CD4-positive, alpha-beta T cell treated with Interleukin-21 for 1 hour (primary cell): Measurements from ENCODE around the gene BIRC2.
"Not testable (repeated sequence)": the region's sequence is repeated elsewhere in the genome, so short reads cannot be mapped to it uniquely, and the experiment has no call there.

Source experiments
- DNase-seq: peaks from one replicate; pipeline ENCODE4 v3.0.0-alpha.2; 2020

BIRC2 gene

GRCh38 chr11:102323542-102324251 is 23.3 kb upstream of the BIRC2 start:
- no peak for DNase-seq

- no peak for DNase-seq
Observed at GRCh38 chr11:102325088-102325487, 21.9 kb upstream of the BIRC2 start.

- no peak for DNase-seq
Observed at GRCh38 chr11:102328748-102329147, 18.3 kb upstream of the BIRC2 start.

GRCh38 chr11:102330231-102330630 is 16.8 kb upstream of the BIRC2 start:
- DNase-seq = no peak

- DNase-seq = no peak
Observed at GRCh38 chr11:102331341-102331740, 15.7 kb upstream of the BIRC2 start.

- DNase-seq = no peak
Observed at GRCh38 chr11:102332611-102332994, 14.4 kb upstream of the BIRC2 start.

GRCh38 chr11:102338479-102339010 is 8.5 kb upstream of the BIRC2 start:
- DNase-seq = no peak

GRCh38 chr11:102341311-102341710 is 5.7 kb upstream of the BIRC2 start:
- DNase-seq = not testable (repeated sequence)

GRCh38 chr11:102341844-102342318 is 5.1 kb upstream of the BIRC2 start:
- peak; percentile 84 for DNase-seq

- DNase-seq = no peak
Observed at GRCh38 chr11:102343809-102344208, 3.2 kb upstream of the BIRC2 start.

- peak; percentile 60 for DNase-seq
Observed at GRCh38 chr11:102345904-102346303, 1.1 kb upstream of the BIRC2 start.

GRCh38 chr11:102346456-102346747 is 612 bp upstream of the BIRC2 start:
- no peak for DNase-seq

GRCh38 chr11:102347462-102348370 is 702 bp downstream of the BIRC2 start:
- DNase-seq = peak; percentile 55

GRCh38 chr11:102357116-102357515 is 10.1 kb downstream of the BIRC2 start:
- no peak for DNase-seq

- DNase-seq = no peak
Observed at GRCh38 chr11:102359372-102359771, 12.4 kb downstream of the BIRC2 start.

- peak; percentile 30 for DNase-seq
Observed at GRCh38 chr11:102360681-102361080, 13.7 kb downstream of the BIRC2 start.

GRCh38 chr11:102361086-102362031 is 14.3 kb downstream of the BIRC2 start:
- DNase-seq = peak; percentile 51

GRCh38 chr11:102364991-102365390 is 18.0 kb downstream of the BIRC2 start:
- DNase-seq = no peak

- peak; percentile 42 for DNase-seq
Observed at GRCh38 chr11:102367364-102367763, 20.4 kb downstream of the BIRC2 start.

- no peak for DNase-seq
Observed at GRCh38 chr11:102368472-102368871, 21.5 kb downstream of the BIRC2 start.

- not testable (repeated sequence) for DNase-seq
Observed at GRCh38 chr11:102374633-102375424, 27.8 kb downstream of the BIRC2 start.
